Mesenchymal stem cell (in vitro differentiated cells and primary cell): ENCODE measurements around the gene STK11.

ENCODE experiments used
- DNase-seq: peaks from one replicate; pipeline ENCODE4 v3.0.0-alpha.2; 2013
- H2AFZ ChIP-seq: one replicate; pipeline ENCODE4 v1.6.1; 2013; ENCODE audit warnings: low read depth, mild to moderate bottlenecking, control low read depth, inconsistent platforms, low read length, moderate library complexity
- H2AK5ac ChIP-seq: 2 replicates; pipeline ENCODE4 v1.6.1; 2013; ENCODE audit warnings: low read length, moderate library complexity, mild to moderate bottlenecking, inconsistent platforms; ENCODE audit not compliant: severe bottlenecking
- H2BK120ac ChIP-seq: one replicate; pipeline ENCODE4 v1.6.1; 2013; ENCODE audit warnings: low read depth, mild to moderate bottlenecking, inconsistent platforms, low read length, moderate library complexity
- H2BK12ac ChIP-seq, 2 experiments: one replicate each; pipeline ENCODE4 v1.6.1; 2013; ENCODE audit warnings: inconsistent platforms in 2 of 2, low read length in 2 of 2, mild to moderate bottlenecking in 2 of 2, moderate library complexity in 2 of 2, control low read depth in 1 of 2
- H2BK15ac ChIP-seq: one replicate; pipeline ENCODE4 v1.6.1; 2013; ENCODE audit warnings: mild to moderate bottlenecking, low read depth, inconsistent platforms; ENCODE audit not compliant: poor library complexity, severe bottlenecking
- H2BK5ac ChIP-seq: 2 replicates; pipeline ENCODE4 v1.6.1; 2013; ENCODE audit warnings: low read depth, mild to moderate bottlenecking, low read length, control low read depth, inconsistent platforms; ENCODE audit not compliant: poor library complexity, severe bottlenecking
- H3K14ac ChIP-seq, 2 experiments: one replicate each; pipeline ENCODE4 v1.6.1; 2013; ENCODE audit warnings: inconsistent platforms in 2 of 2, low read length in 2 of 2, control low read depth in 1 of 2, mild to moderate bottlenecking in 1 of 2, moderate library complexity in 1 of 2
- H3K18ac ChIP-seq, 2 experiments: one replicate each; pipeline ENCODE4 v1.6.1; 2013; ENCODE audit warnings: inconsistent platforms in 2 of 2, low read length in 2 of 2, control low read depth in 1 of 2, low read depth in 1 of 2, mild to moderate bottlenecking in 1 of 2
- H3K23ac ChIP-seq, 2 experiments: one replicate each; pipeline ENCODE4 v1.6.1; 2013; ENCODE audit warnings: inconsistent platforms in 2 of 2, low read length in 2 of 2, mild to moderate bottlenecking in 2 of 2, moderate library complexity in 2 of 2, control low read depth in 1 of 2
- H3K27ac ChIP-seq: 2 replicates; pipeline ENCODE4 v1.5.1; 2013; ENCODE audit warnings: mild to moderate bottlenecking, moderate library complexity, low read length, control low read depth, inconsistent platforms; ENCODE audit not compliant: poor library complexity, severe bottlenecking
- H3K27me3 ChIP-seq, 2 experiments: 2 replicates each; pipeline versions ENCODE4 v1.6.1 to v1.7.0; 2013; ENCODE audit warnings: low read length in 2 of 2, mild to moderate bottlenecking in 2 of 2, moderate library complexity in 2 of 2, control low read depth in 1 of 2, inconsistent platforms in 1 of 2; ENCODE audit not compliant: control insufficient read depth in 1 of 2, insufficient read depth in 1 of 2
- H3K36me3 ChIP-seq, 2 experiments: 2 replicates each; pipeline versions ENCODE4 v1.6.1 to v1.7.0; 2013; ENCODE audit warnings: low read length in 2 of 2, control low read depth in 1 of 2, inconsistent platforms in 1 of 2, low read depth in 1 of 2, mild to moderate bottlenecking in 1 of 2; ENCODE audit not compliant: insufficient read depth in 2 of 2, control insufficient read depth in 1 of 2
- H3K4ac ChIP-seq, 2 experiments: one replicate each; pipeline ENCODE4 v1.6.1; 2013; ENCODE audit warnings: inconsistent platforms in 2 of 2, low read length in 2 of 2, mild to moderate bottlenecking in 2 of 2, moderate library complexity in 2 of 2, control low read depth in 1 of 2, low read depth in 1 of 2
- H3K4me1 ChIP-seq: 2 replicates; pipeline ENCODE4 v1.6.1; 2013; ENCODE audit warnings: low read depth, low read length, control low read depth; ENCODE audit not compliant: control insufficient read depth, insufficient read depth
- H3K4me2 ChIP-seq: 2 replicates; pipeline ENCODE4 v1.6.1; 2013; ENCODE audit warnings: low read length, mild to moderate bottlenecking, inconsistent platforms; ENCODE audit not compliant: poor library complexity, severe bottlenecking
- H3K4me3 ChIP-seq, 2 experiments: 2 replicates each; pipeline versions ENCODE4 v1.5.1 to v1.7.0; 2013; ENCODE audit warnings: low read length in 2 of 2, mild to moderate bottlenecking in 2 of 2, control low read depth in 1 of 2, low read depth in 1 of 2; ENCODE audit not compliant: insufficient read depth in 1 of 2
- H3K79me1 ChIP-seq: replicated peaks from 2 replicates; pipeline ENCODE4 v1.6.1; 2013; ENCODE audit warnings: mild to moderate bottlenecking, control low read depth, low read length, inconsistent platforms; ENCODE audit not compliant: poor library complexity, severe bottlenecking
- H3K9ac ChIP-seq: 2 replicates; pipeline ENCODE4 v1.7.0; 2013; ENCODE audit warnings: mild to moderate bottlenecking, low read length, moderate library complexity
- H3K9me3 ChIP-seq: 2 replicates; pipeline ENCODE4 v1.7.0; 2013; ENCODE audit warnings: mild to moderate bottlenecking, low read length; ENCODE audit not compliant: control insufficient read depth
- H4K8ac ChIP-seq: one replicate; pipeline ENCODE4 v1.6.1; 2013; ENCODE audit warnings: inconsistent platforms, mild to moderate bottlenecking, low read length, moderate library complexity
- H4K91ac ChIP-seq: one replicate; pipeline ENCODE4 v1.6.1; 2013; ENCODE audit warnings: mild to moderate bottlenecking, low read length, inconsistent platforms
- WGBS: methylation state at CpG from one replicate; pipeline ENCODE4 v1.1.7; 2013; ENCODE audit warnings: mixed read lengths; 5-methylcytosine and 5-hydroxymethylcytosine counted together

STK11 gene

DNA sequence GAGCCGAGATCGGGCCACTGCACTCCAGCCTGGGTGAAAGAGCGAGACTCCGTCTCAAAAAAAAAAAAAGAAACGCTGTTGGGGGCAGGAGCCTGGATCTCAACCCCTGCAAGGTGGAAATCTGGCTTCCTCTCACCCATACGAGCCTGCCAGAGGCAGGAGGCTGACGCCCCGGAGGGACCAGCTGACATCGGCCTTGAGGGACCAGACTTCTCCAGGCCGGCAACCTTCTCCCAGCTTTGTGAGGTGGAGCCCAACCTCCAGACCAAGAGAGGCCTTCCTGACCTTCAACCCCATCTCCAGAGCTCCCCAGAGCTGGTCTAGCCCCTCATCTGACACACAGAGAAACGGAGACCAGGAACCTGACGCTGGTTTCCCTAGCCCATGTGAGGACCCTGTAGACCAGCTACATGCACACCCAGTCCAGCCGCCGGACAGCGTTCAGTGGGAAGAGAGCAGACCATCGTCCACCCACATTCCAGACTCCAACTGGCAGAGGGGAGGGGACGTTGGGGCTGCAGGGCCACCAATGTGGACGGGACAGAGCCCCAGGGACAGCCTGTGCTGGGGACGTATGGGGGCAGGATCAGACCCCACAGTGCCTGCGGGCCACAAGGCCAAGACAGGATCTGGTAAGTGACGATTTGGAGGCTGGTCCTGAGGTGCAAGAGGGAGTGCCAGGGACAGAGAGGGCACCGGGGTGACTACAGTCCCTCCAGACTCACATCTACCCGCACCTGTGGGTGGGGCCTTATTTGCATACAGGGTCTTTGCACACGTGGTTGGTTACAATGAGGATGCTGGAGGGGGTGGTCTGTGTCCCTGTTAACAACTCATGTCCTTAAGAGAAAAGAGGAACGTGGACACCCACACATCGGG, 42.9 kb upstream of the STK11 start:
- Histone ChIP-seq H3K4me2 (no peak overlapping the region), H2AFZ (no peak overlapping the region), H3K79me1 (peaks cover 17% of the 10 kb centered on the region), H4K91ac (no peak overlapping the region), H2BK12ac (peak overlapping the region in 1 of 2 experiments; percentile 37), H3K9ac (no peak overlapping the region), H3K36me3 (peaks cover 16 to 66% of the 10 kb centered on the region in 2 experiments), H3K4ac (no peak overlapping the region), H4K8ac (no peak overlapping the region), H3K27me3 (no peaks in the 10 kb centered on the region), H3K14ac (no peak overlapping the region), H3K23ac (no peak overlapping the region), H2AK5ac (no peak overlapping the region), H3K4me1 (peaks cover 34% of the 10 kb centered on the region), H3K4me3 (no peak overlapping the region), H3K18ac (no peak overlapping the region), H2BK15ac (no peak overlapping the region), H3K27ac (no peak overlapping the region), H3K9me3 (no peaks in the 10 kb centered on the region), H2BK120ac (no peak overlapping the region), H2BK5ac (no peak overlapping the region)
- WGBS, result 90% methylated on average over 26 of the region's 26 CpGs
- no peak for DNase-seq

DNA sequence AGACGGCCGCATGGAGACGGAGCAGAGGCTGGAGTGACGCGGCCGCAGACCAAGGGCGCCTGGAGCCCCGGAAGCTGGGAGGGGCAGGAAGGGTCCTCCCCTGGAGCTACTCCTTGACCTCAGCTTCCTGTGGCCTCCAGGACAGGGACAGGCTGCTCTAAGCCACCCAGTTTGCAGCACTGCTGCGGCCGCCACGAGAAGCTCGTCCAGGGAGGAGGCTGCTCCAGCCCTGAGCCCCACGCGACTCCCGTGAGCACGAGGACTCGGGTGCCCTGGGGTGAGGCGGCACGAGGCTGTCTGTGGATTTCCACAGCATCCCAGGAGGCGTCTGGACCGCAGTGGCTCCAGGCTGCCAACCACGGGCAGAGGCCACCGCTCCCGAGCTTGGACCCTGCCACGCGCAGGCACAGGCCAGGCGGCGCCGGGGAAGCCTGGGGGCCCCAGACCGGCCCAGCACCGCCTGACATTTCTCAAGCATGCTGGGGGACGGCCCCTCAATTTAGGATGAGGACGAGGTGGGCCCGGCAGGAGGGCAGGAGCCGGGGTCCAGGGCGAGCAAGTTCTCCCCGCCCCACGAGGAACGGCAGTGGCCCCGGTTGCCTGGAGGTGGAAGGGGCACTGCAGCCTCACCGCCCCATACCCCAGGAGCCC, 42.2 kb upstream of the STK11 start:
- Histone ChIP-seq H3K79me1 (peaks cover 17% of the 10 kb centered on the region), H4K91ac (no peak overlapping the region), H3K23ac (no peak overlapping the region), H2AFZ (no peak overlapping the region), H3K9me3 (no peaks in the 10 kb centered on the region), H3K4ac (no peak overlapping the region), H3K9ac (no peak overlapping the region), H2AK5ac (no peak overlapping the region), H3K18ac (peak overlapping the region in 1 of 2 experiments; percentile 26), H3K4me1 (peaks cover 41% of the 10 kb centered on the region), H2BK5ac (no peak overlapping the region), H3K4me2 (no peak overlapping the region), H3K36me3 (peaks cover 16 to 66% of the 10 kb centered on the region in 2 experiments), H3K27me3 (no peaks in the 10 kb centered on the region), H2BK12ac (peak overlapping the region in 1 of 2 experiments; percentile 42), H3K4me3 (peak overlapping the region in 1 of 2 experiments; percentile 1), H3K27ac (no peak overlapping the region), H2BK15ac (no peak overlapping the region), H2BK120ac (no peak overlapping the region), H4K8ac (no peak overlapping the region), H3K14ac (no peak overlapping the region)
- no peak for DNase-seq
- WGBS, result 91% methylated on average over 41 of the region's 41 CpGs

DNA sequence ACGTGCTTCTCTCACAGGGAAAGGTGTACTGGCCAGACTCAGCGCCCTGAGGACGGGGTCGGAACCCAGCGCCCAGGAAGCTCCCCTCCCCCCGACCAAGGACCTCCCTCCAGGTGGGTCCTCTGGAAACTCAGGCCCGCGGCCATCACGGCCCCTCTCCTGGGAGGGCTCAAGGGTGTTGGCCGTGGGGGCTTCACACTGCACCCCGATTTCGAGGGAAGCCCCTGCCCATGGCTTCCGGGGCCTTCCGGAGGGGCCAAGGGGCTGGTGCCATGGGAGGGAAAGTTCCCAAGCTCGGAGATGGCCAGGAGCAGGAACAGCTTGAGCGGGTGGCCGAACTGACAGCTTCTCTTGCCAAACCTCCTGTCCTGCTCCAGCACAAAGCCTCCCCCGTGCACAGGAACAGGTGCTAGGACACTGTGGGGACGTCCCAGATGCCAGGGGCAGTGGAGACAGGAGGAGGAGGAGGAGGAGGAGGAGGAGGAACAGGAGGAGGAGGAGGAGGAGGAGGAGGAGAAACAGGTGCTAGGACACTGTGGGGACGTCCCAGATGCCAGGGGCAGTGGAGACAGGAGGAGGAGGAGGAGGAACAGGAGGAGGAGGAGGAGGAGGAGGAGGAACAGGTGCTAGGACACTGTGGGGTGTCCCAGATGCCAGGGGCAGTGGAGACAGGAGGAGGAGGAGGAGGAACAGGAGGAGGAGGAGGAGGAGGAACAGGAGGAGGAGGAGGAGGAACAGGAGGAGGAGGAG, 41.5 kb upstream of the STK11 start:
- no peak overlapping the region for H3K9ac ChIP-seq
- no peak overlapping the region for H2AFZ ChIP-seq
- H2BK15ac ChIP-seq, result no peak overlapping the region
- peak overlapping the region in 1 of 2 experiments; percentile 71 for H3K4ac ChIP-seq
- peak overlapping the region in 1 of 2 experiments; percentile 26 for H3K18ac ChIP-seq
- H2AK5ac ChIP-seq, result no peak overlapping the region
- H3K27ac ChIP-seq, result no peak overlapping the region
- no peak overlapping the region for H3K4me2 ChIP-seq
- H3K9me3 ChIP-seq, result no peaks in the 10 kb centered on the region
- H2BK120ac ChIP-seq, result no peak overlapping the region
- no peak overlapping the region for H3K4me3 ChIP-seq
- H3K27me3 ChIP-seq, result no peaks in the 10 kb centered on the region
- peaks cover 44% of the 10 kb centered on the region for H3K4me1 ChIP-seq
- H4K91ac ChIP-seq, result no peak overlapping the region
- peaks cover 16 to 62% of the 10 kb centered on the region in 2 experiments for H3K36me3 ChIP-seq
- DNase-seq, result no peak
- WGBS, result 91% methylated on average over 19 of the region's 20 CpGs
- H3K23ac ChIP-seq, result no peak overlapping the region
- H2BK5ac ChIP-seq, result no peak overlapping the region
- H3K79me1 ChIP-seq, result peaks cover 16% of the 10 kb centered on the region
- no peak overlapping the region for H4K8ac ChIP-seq
- no peak overlapping the region for H2BK12ac ChIP-seq
- H3K14ac ChIP-seq, result no peak overlapping the region
